ENCODE results near the gene RRP12. TPM values are rescaled to one million over a fixed set of nuclear protein-coding genes. Genes with fewer than 3 reads are reported as not detected.
"Not testable (repeated sequence)": the region's sequence is repeated elsewhere in the genome, so short reads cannot be mapped to it uniquely, and the experiment has no call there.

Gene RRP12
- total RNA-seq, 4 donors from 2014 or later, result 14.7 to 50.7 (median 24.4) TPM

DNA sequence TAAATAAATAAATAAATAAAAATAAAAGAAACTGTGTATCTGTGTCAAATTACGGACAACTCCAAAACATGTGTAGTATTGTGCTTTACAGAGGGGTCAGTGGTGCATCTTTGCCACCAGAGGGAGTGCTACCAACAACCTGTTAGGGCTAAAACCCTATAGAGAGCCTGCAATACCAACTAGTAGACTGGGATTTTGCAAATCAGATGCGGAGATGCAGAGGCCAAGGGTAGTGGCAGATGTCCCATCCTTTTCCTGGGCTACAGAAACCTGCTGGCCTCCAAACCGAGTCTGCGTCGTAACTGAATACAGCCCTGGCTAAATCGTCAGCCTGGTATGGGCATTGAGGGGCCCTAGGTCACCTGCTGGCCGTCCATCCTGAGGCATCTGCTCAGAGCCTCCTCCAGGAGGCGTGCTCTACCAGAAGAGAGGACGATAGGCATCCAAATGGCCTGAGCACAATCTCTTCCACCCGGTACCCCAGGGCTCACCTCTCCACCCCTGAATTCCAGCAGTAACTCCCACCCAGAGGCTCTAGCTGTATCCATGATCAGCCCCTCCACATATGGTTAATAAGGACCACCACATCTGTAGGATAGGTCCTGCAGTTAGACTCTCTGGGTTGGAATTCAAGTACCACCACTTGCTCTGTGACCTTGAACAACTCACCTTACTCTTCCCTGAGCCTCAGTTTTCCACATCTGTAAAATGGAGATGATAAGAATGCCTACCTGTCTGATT is 6.2 kb upstream of the RRP12 start:
- H3K4me1 ChIP-seq, result peaks cover 0 to 19% (median 7%) of the 10 kb centered on the region in 4 donors
- no peaks in the 10 kb centered on the region for H3K36me3 ChIP-seq
- H3K9me3 ChIP-seq, result no peaks in the 10 kb centered on the region
- DNase-seq (ENCODE audit: low spot score in 2 of 2), result peak in 1 of 2 donors; percentile 42
- peak overlapping the region in 1 of 4 donors; percentile 4 for H3K27ac ChIP-seq
- H3K27me3 ChIP-seq, result no peaks in the 10 kb centered on the region
- WGBS, 2 donors, result 6 to 9% methylated on average over 8 to 10 of the region's 10 CpGs
- peak overlapping the region in 1 of 4 donors; percentile 14 for H3K4me3 ChIP-seq
- no peak for TF ChIP-seq POLR2A (IDR thresholded peaks at IDR 0.05)
- TF ChIP-seq, protein P1, sequence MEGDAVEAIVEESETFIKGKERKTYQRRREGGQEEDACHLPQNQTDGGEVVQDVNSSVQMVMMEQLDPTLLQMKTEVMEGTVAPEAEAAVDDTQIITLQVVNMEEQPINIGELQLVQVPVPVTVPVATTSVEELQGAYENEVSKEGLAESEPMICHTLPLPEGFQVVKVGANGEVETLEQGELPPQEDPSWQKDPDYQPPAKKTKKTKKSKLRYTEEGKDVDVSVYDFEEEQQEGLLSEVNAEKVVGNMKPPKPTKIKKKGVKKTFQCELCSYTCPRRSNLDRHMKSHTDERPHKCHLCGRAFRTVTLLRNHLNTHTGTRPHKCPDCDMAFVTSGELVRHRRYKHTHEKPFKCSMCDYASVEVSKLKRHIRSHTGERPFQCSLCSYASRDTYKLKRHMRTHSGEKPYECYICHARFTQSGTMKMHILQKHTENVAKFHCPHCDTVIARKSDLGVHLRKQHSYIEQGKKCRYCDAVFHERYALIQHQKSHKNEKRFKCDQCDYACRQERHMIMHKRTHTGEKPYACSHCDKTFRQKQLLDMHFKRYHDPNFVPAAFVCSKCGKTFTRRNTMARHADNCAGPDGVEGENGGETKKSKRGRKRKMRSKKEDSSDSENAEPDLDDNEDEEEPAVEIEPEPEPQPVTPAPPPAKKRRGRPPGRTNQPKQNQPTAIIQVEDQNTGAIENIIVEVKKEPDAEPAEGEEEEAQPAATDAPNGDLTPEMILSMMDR (IDR thresholded peaks at IDR 0.05), result peak; percentile 73 to 85 (median 74)
- no peak for TF ChIP-seq EP300 (IDR thresholded peaks at IDR 0.05)

DNA sequence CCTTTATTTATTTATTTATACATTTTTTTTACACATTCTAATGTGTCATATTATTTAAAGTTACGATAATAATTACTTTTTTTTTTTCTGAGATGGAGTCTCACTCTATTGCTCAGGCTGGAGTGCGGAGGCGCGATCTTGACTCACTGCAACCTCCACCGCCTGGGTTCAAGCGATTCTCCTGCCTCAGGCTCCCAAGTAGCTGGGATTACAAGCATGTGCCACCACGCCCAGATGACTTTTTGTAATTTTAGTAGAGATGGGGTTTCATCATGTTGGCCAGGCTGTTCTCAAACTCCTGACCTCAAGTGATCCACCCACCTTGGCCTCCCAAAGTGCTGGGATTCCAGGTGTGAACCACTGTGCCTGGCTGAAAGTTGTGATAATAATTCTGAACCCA is 5.3 kb upstream of the RRP12 start:
- not testable (repeated sequence) for H3K4me3 ChIP-seq; H3K9me3 ChIP-seq; DNase-seq (ENCODE audit: low spot score in 2 of 2); H3K36me3 ChIP-seq; H3K27me3 ChIP-seq
- peaks cover 0 to 23% (median 7%) of the 10 kb centered on the region in 4 donors for H3K4me1 ChIP-seq
- peak overlapping the region in 1 of 4 donors; percentile 16 for H3K27ac ChIP-seq
- 84 to 89% methylated on average over 7 of the region's 7 CpGs for WGBS, 2 donors

DNA sequence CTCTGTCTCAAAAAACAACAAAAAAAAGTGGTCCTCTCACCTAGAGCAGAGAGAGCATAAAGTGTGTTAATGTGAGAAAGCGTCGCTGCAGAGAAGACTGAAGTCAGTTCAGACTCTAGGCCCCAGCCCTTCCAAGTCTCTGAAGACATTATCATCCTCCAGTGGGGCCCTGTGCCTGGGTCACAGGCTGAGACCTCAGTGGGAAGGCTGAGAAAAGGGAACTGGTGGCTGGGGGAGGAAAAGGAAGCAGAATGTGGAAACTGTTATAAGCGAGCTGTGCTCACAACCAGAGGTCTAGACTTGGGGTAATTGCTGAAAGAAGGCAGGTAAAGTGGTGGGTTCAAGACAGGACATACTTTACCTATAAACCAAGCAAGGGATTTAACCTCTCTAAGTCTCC is 4.9 kb upstream of the RRP12 start:
- H3K9me3 ChIP-seq, result no peaks in the 10 kb centered on the region
- no peak overlapping the region for H3K4me3 ChIP-seq
- H3K27ac ChIP-seq, result peak overlapping the region in 1 of 4 donors; percentile 36
- no peaks in the 10 kb centered on the region for H3K27me3 ChIP-seq
- H3K36me3 ChIP-seq, result no peaks in the 10 kb centered on the region
- TF ChIP-seq, protein P1 (IDR thresholded peaks at IDR 0.05), result no peak
- no peak for TF ChIP-seq EP300 (IDR thresholded peaks at IDR 0.05)
- TF ChIP-seq POLR2A (IDR thresholded peaks at IDR 0.05), result no peak
- WGBS, 2 donors, result 65 to 78% methylated on average over 3 of the region's 3 CpGs
- peaks cover 0 to 26% (median 7%) of the 10 kb centered on the region in 4 donors for H3K4me1 ChIP-seq
- DNase-seq (ENCODE audit: low spot score in 2 of 2), result no peak

DNA sequence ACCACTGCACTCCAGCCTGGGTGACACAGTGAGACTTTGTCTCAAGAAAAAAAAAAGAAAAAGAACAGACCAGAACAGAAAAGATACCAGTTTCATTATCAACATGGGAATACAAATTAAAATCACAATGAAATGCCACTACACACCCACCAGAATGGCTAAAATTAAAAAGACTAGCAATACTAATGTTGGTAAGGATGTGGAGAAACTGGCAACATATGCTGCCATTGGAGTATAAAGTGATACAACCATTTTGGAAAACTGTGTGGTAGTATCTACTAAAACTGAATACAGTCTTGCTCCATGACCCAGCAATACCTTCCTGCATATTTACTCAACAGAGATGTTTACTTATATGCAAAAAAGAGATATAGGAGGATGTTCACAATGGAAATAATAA is 2.9 kb upstream of the RRP12 start:
- no peak for TF ChIP-seq EP300 (IDR thresholded peaks at IDR 0.05)
- TF ChIP-seq, protein P1 (IDR thresholded peaks at IDR 0.05), result no peak
- TF ChIP-seq POLR2A (IDR thresholded peaks at IDR 0.05), result no peak
- Histone ChIP-seq H3K9me3 (no peaks in the 10 kb centered on the region), H3K4me3 (no peak overlapping the region), H3K27ac (no peak overlapping the region), H3K4me1 (peaks cover 0 to 39% (median 13%) of the 10 kb centered on the region in 4 donors), H3K27me3 (no peaks in the 10 kb centered on the region), H3K36me3 (no peaks in the 10 kb centered on the region)
- no peak for DNase-seq (ENCODE audit: low spot score in 2 of 2)

DNA sequence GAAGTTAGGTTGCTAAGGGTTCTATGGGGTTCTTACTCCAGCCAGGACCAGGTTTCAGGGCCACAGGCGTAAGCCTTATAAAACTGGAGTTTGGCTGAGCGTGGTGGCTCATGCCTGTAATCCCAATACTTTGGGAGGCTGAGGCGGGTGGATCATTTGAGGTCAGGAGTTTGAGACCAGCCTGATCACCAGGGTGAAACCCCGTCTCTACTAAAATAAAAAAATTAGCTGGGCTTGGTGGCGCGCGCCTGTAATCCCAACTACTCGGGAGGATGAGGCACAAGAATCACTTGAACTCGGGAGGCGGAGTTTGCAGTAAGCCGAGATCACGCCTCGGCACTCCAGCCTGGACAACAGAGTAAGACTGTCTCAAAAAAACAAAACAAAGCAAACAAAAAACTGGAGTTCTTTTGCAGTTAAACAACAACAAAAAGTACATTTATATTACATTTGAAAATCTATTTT is 347 bp upstream of the RRP12 start:
- H3K4me3 ChIP-seq, result peak overlapping the region; percentile 70 to 77 (median 72)
- 69 to 72% methylated on average over 13 of the region's 13 CpGs for WGBS, 2 donors
- peaks cover 0 to 21% (median 6%) of the 10 kb centered on the region in 4 donors for H3K4me1 ChIP-seq
- TF ChIP-seq, protein P1 (IDR thresholded peaks at IDR 0.05), result no peak
- TF ChIP-seq EP300 (IDR thresholded peaks at IDR 0.05), result no peak
- TF ChIP-seq POLR2A (IDR thresholded peaks at IDR 0.05), result no peak
- peaks cover 0 to 12% (median 0%) of the 10 kb centered on the region in 3 donors for H3K36me3 ChIP-seq
- H3K9me3 ChIP-seq, result no peaks in the 10 kb centered on the region
- no peak for DNase-seq (ENCODE audit: low spot score in 2 of 2)
- H3K27ac ChIP-seq, result peak overlapping the region; percentile 25 to 80 (median 54)
- H3K27me3 ChIP-seq, result no peaks in the 10 kb centered on the region
